GM18508 (cell line): ENCODE results near the gene BEST2.
"Not testable (repeated sequence)": the region's sequence is repeated elsewhere in the genome, so short reads cannot be mapped to it uniquely, and the experiment has no call there.

Experiments used
- ATAC-seq: cut with Tn5 transposase; IDR thresholded peaks from one replicate; pipeline ENCODE4 v1.9.1; 2021; ENCODE audit warnings: moderate number of reproducible peaks; ENCODE audit not compliant: insufficient read depth, unreplicated experiment

The BEST2 gene

DNA sequence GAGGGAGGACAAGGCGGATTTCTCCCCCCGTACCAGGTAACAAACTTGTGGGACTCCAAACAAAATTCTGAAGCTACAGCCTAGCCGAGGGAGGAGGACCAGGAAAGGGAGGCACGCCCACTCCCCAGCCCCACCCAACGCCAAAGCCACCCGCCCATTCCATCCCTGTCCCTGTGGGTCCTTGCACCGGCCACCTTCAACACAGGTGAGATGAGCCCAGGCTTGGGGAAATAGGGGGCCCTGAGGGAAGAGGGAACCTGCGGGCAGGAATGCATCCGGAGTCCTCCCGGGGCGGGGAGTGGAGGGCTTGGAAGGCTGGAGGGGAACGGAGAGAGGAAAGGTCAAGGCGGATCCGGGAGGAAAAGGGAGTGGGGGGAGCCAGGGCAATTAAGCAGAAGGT lies at the start of gene BEST2:
TSS of gene BEST2 (plus strand) at position 157 of the 400 bp plus-strand sequence. CDS start 802 bp downstream, outside the sequence.
- no peak for ATAC-seq

DNA sequence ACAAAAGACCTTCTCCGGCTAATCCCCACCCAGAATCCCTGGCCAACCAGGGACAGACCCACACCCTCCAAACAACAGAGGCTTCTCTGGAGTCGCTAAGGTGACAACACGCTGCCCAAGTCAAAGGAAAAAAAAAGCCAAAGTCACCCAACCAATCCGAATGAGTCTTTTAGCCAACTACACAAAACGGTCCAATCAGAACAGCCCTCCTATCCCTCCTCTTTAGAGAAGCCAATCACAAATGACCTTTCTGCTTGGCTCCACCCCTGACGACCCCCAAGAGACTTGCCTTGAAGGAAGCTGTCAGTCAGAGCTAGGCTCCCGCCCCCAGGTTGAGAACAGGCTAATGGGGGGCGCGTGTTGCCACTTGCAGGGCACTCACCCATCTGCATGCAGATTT lies 48.5 kb upstream of the BEST2 start:
- no peak for ATAC-seq

DNA sequence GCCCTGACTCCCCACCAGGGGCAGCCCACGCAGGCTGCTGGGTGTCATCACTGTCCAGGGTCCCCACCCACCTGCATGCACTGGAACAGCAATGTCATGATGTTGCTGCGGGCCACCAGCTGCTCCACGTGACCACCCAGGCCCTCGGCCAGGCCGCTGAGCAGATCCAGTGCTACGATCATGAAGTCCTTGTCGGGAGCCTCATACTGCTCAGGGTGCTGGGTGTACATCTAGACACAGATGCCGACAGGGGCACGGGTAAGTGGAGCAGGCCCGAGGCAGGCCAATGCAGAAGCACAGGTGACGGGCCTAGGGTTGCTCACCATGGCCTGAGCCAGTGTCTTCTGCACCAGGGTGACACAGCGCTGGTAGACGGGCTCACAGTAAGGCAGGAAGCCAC lies 46.4 kb upstream of the BEST2 start:
- no peak for ATAC-seq

DNA sequence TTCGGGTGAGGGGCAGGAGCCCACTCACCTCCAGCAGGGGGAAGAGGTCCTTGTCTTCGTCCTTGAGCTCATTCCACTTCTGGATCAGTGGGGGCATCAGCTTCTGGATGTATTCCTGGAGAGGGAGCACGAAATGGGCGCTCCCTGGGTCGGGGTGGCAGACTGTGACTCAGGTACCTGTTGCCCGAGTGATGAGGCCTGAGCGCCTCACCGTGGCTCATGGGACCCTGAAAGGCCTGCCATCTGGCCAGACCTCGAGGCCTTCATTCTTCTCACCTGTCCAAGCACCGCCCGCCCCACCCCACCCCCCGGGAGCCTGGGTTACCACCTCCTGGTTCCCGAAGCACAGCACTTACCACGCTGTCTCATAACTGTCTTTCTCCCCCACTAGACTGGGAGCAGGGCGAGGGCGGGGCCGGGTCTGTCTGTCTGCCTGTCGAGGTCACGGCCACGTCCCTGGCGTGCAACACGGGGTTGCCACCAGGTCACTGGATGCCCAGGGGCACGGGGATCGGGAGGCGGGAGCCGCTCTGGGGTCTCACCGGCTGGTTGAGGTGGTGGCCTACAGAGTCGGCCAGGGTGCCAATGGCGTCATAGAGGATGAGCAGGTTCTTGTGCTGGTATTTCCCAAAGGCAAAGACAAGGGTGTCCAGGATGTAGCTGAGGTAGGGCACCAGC lies 45.8 kb upstream of the BEST2 start:
- no peak for ATAC-seq

DNA sequence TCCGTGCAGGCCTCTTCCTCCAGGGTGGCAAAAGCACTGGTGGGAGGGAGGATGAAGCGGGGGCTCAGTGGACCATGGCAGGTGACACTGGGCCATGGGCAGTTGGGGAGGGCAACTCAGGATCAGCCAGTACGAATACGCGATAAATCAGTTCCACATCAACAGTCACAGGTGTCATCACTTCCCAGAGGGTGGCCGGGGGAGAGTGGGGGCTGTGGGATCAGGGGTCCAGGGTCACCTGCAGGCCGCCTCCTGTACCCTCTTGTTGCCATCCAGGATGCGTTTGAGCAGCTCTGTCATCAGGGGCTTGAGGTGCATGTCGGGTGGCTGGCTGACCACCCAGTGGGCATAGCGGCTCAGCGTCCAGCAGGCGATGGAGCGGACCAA lies 45.3 kb upstream of the BEST2 start:
- no peak for ATAC-seq

DNA sequence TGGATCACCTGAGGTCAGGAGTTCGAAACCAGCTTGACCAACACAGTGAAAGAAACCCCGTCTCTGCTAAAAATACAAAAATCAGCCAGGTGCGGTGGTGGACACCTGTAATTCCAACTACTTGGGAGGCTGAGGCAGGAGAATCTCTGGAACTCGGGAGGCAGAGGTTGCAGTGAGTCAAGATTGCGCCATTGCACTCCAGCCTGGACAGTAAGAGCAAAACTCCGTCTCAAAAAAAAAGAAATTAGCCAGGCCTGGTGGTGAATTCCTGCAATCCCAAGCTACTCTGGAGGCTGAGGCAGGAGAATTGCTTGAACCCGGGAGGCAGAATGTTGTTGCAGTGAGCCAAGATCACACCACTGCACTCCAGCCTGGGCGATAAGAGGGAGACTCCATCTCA lies 43.0 kb upstream of the BEST2 start:
- no peak for ATAC-seq

DNA sequence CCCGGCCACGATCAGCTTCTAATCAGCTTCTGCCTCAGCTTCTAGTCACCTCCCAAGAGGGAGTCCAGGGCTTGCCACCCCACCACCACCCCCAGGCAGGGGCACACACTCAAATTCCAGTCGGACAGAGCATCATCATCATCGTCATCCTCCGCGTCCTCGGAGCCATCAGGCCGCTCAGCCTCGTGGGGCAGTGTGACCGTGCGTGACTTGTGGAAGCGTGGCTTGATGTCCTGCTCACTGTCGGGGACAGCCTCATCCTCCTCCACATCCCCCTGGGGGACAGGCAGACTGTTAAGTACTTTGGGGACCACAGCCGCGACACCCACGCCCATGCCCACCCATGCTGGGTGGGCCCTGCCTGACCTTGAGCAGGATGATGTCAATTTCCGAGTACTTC lies 40.4 kb upstream of the BEST2 start:
- no peak for ATAC-seq

DNA sequence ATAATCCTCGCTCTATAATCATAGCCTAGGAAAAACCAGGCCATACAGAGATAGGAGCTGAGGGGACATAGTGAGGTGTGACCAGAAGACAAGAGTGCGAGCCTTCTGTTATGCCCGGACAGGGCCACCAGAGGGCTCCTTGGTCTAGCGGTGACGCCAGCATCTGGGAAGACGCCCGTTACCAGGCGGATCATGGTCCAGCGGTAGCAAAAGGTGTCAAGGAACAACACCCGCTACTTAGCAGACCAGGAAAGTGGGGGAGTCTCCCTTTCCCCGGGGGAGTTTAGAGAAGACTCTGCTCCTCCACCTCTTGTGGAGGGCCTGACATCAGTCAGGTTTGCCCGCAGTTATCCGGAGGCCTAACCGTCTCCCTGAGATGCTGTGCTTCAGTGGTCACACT lies 39.5 kb upstream of the BEST2 start:
- ATAC-seq, result not testable (repeated sequence)

DNA sequence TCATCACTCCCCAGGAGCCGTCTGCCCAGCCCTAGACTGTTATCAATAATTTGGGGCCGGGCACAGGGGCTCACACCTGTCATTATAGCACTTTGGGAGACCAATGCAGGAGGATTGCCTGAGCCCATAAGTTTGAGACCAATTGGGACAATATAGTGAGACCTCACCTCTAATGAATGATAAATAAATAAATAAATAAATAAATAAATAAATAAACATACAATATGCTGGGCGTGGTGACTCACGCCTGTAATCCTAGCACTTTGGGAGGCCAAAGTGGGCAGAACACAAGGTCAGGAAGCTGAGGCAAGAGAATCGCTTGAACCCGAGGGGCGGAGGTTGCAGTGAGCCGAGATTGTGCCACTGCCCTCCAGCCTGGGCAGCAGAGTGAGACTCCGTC lies 38.3 kb upstream of the BEST2 start:
- not testable (repeated sequence) for ATAC-seq

DNA sequence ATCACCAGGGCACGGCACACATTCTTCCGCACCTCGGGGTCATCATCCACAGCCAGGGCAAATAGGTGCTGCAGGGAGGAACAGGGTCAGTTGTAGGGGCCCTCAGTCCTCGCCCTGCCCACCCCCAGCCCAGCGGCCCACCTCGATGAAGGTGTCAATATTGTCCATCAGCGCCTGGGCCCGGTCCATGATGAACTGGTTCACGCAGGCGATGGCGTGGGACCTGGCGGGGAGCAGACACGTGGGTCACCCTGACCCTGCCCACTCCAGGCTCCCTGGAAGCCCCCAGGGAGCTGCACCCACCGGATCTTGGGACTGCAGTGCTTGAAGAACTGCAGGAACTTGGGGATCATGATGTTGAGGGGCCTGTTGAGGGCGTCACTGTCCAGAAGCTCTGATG lies 36.5 kb upstream of the BEST2 start:
- ATAC-seq, result no peak

DNA sequence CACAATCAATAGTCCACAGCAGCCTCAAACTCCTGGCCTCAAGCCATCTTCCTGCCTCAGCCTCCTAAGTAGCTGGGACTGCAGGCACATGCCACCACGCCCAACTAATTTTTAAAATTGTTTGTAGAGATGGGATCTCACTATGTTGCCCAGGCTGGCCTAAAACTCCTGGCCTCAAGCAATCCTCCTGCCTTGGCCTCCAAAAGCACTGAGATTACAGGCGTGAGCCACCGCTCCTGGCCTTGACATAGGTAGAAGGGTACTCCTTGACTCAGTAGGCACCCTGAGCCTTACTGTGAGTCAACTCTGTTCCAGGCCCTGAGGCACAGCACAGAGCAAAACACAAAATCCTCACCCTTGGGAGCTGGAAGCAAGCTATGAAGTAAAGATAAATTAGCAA lies 35.7 kb upstream of the BEST2 start:
- no peak for ATAC-seq

DNA sequence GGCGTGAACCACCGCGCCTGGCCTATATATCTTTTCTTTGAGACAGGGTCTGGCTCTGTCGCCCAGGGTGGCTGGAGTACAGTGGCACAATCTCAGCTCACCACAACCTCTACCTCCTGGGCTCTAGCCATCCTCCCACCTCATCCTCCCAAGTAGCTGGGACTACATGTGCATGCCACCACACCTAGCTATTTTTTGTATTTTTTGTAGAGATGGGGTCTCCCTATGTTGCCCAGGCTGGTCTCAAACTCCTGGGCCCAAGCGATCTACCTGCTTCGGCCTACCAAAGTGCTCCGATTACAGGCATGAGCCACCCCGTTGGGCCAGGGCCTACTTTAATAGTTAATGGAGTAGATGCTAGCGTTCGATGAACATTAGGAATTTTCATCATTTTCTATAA lies 31.3 kb upstream of the BEST2 start:
- no peak for ATAC-seq

DNA sequence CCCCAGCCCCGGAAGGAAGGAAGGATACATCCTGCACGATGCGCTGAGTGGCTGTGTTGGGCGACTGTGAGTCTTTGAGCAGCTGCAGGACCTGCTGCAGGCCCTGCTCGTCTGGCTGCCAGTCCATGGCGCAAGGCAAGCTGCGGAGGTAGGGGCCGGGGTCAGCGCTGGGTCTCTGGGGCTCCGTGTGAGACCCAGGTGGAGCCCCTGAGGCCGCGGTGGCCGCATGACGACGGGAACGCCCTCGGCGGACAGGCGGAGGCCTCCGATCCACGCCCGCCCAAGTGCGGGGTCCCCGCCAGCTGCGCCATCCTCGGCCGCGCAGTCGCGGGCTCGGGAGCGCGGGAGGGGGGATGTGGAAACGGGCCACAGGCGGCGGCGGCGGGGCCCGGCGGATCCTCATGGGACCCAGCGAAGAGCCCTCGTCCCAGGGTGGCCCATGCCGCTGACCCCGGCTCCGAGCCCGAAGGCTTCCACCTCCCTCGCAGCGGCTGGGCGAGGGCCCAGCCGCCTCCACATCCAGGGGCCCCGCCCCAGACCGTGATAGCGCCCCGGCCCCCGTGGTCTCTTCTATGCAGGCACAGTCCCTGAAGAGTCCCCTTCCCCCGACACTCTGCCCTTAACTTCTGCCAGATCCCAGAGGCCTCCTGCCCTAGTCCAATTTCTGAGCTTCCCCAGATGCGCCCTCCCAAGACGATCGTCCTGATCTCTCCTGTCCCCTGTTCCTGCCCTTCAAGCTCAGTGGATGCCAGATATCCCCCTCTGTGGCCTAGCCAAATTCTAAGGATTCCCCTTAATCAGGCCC lies 30.5 kb upstream of the BEST2 start:
- no peak for ATAC-seq

DNA sequence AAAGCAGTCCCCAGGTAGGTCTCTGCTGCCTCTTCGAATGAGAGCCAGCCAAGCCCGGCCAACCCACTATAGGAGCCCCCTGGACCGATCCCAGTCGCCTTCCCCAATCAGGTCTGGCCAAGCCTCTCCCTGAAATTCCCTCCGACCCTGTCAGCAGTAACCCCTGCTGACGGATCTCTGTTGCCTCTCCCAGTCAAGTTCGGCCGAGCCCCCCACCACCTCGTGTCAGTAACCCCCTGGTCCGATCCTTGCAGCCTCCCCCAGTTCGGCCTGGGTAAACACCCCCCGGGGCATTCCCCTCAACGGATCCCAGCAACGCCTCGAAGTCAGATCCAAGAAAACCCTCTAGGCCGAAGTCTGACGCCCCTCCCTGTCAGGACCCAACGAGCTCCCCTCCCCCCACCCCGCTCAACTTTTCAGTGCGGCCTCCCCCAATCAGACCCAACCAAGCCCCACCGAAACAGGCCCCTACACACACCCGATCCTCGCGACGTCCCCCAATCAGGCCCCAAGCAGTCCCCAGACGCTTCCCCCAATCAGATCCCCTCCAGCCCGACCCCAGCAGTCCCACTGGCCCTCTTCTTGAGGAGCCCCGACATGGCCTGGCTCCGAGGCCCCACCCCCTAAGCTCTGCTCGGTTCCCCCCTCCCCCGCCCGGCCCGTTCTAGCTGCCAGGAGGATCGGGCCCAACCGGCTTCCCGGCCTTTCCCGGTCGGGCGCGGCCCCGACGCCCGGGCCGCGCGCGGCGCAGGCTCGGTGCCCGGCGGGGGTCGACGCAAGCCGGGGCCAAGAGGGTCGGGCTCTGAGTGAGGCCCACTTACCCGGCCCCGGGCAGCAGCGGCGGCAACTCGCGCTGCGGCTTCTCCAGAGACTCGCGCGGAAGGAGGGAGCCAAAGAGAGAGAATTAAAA lies 29.7 kb upstream of the BEST2 start:
- no peak for ATAC-seq

DNA sequence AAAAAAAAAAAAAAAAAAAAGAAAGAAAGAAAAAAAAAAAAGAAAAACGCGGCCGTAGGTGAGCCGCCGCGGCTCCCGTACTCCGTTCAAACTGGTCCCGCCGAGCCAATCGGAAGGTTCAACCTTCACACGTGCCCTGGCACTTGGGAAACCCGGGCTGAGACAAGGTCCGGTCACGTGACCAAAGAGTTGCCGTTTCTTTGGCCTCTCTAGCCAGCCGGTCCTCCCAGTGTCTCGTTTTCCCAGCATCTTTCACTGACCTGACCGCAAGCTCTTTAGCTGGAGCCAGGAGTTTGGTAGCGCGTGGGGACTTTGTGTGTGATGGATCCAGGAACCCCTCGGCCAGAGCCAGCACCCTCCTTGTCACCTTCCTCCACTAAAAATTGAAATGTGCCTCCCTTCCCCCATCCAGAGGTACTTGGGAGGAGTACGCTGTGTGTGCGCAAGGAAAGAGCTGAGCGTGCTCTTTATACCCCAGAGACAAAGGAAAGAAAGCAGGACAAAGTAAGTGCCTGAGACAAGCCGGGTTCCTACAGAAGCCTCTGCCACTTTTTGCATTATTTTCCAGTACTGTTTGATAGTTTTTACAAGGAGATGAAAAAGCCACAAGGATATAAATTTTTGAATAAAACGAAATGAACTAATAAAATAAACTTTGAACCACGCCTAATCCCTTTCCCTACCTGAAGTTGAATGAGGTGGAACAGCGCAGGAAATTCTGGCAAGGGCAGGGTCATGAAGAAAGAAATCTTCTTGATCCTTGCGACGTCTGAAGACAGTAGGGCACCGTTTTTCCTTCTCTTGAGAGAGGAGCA lies 28.8 kb upstream of the BEST2 start:
- peak; percentile 72 for ATAC-seq

DNA sequence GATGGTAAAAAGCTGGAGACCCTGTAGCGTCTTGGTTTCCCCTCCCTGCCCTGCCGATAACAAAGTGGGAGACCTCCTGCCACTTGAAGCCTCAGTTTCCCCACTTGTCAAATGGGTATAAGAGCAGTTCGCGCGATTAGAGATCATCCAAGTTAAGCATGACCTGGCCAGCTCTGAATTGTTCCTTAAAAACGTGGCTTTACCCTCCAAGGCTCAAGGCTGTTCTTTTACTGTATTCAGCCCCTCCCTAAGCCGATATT lies 28.3 kb upstream of the BEST2 start:
- ATAC-seq, result no peak

DNA sequence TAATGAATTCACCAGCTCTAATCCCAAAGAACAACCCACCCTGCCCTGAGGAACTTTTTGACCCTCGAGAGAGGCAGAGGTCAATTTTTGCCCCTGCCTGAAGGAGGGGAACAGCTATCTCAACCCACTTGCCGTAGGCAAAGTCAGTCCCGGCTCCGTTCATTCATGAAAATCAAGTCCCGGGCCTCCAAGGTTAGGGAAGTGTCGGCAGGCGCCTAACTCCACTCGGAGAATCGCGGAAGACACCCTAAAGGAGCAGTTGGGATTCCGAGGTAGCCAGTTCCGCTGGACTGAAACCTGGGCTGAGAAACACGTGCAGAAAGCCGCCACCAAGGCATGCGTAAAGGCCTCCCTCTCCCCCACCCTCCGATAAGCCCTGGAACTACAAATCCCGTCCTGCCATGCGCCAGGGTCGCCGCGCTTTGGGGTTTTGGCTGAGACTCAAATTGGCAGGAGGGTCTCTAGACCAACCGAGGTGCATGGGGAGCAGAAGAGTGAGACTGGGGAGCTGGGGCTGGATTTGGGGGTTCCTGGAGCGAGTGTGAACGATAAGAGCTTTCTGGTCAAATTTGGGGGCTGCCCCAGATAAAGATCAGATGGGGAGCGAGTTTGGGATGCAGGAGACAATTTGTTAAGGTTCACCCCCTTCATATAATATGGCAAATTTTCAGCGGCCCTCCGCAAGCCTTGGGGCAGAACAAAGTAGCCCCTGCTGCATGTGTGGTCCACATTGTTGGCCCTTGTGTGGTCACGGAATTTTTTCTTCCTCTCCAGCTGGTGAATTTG lies 27.8 kb upstream of the BEST2 start, which contains the start of gene TNPO2:
TSS of gene TNPO2 (minus strand) at position 292 of the 786 bp plus-strand sequence. CDS start 2,955 bp downstream, outside the sequence.
- no peak for ATAC-seq

DNA sequence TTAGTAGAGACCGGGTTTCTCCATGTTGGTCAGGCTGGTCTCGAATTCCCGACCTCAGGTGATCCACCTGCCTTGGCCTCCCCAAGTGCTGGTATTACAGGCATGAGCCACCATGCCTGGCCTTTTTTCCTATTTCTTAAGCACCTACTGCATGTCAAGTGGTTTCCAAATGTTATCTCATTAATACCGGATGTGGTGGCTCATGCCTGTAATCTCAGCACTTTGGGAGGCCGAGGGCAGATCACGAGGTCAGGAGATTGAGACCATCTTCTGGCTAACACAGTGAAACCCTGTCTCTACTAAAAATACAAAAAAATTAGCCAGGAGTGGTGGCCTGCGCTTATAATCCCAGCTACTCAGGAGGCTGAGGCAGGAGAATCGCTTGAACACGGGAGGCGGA lies 26.0 kb upstream of the BEST2 start:
- not testable (repeated sequence) for ATAC-seq

DNA sequence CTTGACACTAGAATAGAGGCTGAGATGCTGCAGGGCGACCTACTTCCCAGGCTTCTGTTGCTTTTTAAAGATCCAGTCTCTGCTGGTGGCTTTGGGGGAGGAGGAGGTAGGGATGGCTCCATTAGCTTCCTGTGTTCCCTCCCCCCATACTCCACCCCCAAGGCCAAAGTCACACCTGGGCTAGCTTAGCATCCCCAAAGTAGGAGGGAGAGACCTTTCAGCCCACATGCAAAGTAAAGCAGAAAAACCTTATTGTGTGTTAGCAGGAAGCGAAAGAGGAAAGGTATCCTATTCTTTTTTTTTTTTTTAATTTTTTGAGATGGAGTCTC lies 24.6 kb upstream of the BEST2 start:
- no peak for ATAC-seq
